HG03378 (cell line): ENCODE measurements around the gene PAK5.

ENCODE experiments used
- ATAC-seq: cut with Tn5 transposase; IDR thresholded peaks from one replicate; pipeline ENCODE4 v1.9.1; 2021; ENCODE audit warnings: mild to moderate bottlenecking, moderate library complexity; ENCODE audit not compliant: unreplicated experiment

Gene PAK5

DNA sequence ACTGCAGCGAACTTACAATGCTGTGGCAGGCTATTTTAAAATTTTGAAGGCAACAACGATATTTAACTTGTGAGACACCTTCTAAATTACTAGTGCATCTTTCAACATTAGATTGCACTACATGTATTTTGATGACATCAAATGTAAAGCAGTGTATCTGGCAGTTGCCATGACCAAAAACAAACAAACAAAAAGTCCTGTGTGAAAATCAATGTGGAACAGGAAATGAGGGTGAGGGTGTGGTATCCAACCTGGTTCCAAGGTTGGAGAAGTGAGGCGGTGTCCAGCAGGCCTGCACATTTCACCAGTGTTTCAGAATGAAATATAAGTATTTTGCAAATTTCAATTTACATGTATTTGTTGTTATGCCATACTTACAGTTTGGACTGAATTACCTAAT, 212.5 kb downstream of the PAK5 start:
- no peak for ATAC-seq

DNA sequence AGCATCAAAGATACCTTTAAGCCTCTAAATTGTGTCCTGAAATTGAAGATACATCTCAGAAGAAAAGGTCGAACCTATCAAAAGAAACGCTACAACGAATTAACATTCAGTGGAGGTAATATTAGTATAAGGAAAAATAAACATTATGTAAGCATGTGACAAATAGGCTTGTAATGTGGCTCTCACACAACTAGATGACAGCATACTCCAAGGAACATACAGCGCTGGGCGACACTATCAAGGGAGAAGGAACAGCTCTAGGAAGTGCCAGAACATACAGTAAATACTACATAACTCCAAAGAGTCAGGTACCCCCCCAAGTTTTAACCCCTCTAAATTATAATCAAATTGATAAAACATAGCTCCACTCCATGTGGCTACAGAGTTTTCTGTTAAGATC, 220.9 kb downstream of the PAK5 start:
- no peak for ATAC-seq

DNA sequence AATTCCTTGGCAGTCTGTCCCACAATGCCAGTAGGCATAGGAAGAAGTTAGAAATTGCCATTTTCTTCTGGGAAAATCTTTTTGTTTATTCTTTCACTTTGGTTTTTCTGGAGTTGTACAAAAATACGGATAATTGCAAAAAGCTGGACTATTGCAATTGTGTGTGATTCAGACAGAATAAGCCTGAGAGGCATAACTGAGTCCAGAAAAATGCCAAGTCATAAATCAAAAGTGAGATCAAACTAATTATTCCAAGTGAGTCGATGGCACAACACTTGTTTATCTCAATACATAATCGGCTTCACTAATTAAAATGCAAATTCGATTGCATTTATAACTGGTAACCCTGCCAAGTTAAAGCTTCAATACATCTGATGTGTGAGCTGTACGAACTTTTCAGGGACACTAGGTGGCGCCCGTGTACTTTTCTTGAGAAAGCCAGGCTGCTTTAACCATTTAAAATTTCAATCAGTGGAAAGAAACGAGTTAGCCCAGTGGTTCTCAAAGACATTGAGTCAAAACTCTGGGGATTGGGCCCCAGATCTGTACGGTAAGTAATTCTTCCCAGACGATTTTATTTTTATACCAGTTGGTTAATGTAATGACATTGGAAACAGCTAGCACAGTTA, 221.9 kb downstream of the PAK5 start:
- ATAC-seq: peak; percentile 48

DNA sequence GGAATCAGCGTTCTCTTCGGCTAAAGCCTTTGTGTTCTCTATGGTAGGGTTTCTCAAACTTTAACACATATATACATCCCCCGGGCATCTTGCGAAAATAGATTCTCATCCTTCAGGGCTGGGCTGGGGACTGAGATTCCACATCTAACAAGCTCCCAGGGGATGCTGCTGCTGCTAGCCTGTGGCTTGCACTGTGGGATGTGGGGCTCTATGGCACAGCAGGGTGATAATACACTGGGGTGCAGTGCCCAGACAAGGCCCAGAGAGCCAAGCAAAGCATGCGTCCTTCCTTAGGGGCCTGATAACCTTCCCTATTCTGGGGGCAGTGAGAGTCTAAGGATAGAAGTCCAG, 222.4 kb downstream of the PAK5 start:
- no peak for ATAC-seq

DNA sequence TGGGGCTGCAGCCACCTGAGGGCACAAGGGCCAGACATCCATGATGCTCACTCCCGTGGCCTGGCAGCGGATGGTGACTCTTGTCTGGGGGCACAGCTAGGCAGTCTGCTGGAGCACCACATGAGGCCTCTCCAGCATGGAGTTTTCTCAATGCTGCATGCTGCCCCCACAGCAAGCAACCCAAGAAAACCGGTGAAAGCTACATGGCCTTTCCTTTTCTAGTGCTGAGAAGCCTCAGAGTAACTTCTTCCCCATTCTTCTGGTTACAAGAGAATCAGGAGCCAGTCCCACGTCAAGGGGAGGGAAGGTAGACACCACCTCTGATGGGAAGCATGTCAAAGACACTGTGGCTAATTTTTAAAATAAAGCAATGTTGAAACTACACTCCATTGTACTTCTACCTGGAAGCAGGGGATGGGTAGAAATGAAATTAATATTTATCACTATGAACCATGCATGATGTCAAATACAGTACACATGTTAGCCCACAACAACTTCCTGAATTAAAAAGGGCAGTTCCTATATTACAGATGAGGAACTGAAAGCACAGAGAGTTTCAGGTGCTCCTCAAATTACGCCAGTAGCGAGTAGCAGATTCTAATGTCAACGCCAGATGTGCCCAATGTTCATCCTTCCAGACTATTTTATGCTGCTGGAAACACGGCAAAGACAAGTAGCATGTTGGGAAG, 223.0 kb downstream of the PAK5 start:
- ATAC-seq: peak; percentile 99

DNA sequence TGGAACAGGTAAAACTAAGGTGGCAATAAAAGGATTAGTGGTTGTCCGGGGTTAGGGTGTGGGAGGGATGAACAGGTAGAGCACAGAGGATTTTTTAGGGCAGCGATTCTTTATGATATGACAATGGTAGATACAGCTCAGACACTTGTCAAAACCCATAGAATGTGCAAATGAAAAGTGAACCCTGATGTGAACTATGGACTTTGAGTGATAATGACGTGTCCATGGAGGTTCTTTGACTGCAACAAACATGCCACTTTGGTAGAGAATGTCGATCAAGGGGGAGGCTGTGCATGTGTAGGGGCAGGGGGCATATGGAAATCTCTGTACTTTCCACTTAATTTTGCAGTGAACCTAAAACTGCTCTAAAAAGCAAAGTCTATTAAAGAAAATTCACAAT, 223.8 kb downstream of the PAK5 start:
- no peak for ATAC-seq

DNA sequence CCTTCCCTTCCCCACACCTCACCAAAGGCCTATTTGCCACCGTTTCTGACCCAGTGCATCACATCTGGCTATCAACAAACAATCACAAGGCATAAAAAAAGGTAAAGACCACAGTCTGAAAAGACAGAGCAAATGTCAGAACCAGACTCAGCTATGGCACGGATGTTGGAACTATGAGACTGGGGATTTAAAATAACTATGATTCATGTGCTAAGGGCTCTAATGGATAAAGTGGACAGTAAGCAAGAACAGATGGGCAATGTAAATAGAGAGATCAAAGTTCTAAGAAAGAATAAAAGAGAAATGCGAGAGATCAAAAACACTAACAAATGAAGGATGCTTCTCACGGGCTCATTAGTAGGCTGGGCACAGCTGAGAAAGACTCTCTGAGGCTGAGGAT, 225.0 kb downstream of the PAK5 start:
- ATAC-seq: no peak

DNA sequence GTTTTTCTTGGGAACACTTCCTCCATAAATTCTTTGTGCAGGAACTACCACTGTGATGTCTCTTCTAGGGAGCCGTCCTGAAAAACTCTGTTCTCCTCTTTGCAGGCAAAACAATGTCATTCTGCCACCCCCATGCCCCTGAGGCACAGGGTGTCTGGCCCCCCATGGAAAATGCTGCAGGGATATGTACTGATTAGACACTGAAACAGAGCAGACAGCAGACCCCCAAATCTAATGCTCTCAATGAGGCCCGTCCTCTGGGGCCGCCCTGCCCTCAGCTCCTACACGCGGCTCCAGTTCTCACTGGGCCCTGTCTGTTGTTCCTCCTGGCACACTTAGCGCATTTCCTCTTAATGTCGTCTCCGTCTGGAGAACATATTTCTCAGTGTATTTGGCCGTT, 227.0 kb downstream of the PAK5 start:
- no peak for ATAC-seq

DNA sequence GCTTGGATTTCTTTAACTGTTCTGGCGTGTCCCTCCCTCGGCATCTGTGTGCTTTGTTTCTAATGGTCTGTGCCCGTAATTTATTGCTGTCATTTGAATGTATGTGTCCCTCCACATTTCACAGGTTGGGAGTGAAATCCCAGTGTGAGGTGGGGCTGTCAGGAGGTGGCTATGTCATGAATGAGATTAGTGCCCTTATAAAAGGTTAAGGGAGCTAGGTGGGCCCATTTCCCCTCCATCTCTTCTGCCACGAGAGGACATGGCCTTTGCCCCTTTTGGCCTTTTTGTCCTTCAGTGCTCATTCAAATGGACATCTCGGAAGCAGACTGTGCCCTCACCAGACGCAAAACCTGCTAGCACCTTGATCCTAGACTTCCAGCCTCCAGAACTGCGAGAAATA, 228.2 kb downstream of the PAK5 start:
- no peak for ATAC-seq

DNA sequence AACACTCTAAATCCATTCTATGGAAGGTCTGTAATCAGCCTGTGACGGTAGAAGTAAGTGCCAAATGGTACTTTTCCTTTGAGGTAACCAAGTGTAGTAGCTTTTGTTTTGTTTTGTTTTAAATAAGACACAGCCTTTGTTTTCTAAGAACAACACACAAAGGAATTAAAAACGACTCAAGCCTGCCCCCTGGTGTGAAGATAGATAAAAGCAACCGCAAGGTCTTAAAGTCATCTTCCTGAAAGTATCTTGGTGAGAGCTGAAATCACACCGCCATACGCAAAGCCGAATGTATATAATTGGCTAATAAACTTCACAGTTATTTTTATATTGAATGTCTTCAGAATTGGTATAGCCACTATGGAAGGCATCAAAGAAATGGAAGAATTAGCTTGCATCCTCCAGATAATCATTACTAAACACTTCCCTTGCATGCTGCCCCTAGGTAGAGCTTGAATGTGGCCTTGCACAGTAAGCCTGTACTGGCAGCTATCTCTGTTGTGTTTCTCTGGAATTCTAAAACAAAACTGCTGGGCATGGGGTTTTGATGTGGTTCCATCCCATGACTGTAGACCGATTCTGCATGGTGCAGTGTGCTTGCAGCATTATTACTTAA, 228.9 kb downstream of the PAK5 start:
- ATAC-seq: peak; percentile 71

DNA sequence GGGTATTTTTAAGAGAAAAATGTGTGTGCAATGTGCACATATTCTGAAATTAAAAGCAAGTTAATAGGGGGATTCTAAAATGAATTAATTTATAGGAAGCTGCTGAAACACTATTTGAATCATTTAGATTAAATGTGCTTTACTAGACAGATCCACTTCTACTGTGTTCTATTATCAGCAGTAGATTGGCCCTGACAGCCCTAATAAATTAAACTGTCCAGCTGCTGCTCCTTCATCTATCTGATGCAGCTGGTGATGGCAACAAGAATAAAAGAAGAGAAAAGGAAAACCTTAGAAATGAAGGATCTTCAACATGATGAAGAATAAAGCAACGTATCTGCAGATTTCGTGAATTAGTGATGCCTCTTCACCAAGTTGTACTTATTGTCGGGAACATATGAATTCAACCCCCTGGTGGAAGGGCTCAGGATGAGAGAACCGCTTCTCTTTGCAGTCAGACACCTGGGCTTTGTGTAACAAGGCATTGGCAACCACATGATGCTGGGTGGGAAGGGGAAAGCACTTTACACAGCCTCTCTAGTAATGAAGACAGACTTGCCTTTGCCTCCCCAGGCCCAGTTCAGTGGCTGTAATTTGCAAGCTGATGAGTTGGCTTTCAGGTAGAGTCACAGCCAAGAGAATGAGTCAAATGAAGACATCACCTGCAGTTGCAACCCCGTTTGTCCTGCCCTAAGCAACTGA, 230.1 kb downstream of the PAK5 start:
- ATAC-seq: no peak

DNA sequence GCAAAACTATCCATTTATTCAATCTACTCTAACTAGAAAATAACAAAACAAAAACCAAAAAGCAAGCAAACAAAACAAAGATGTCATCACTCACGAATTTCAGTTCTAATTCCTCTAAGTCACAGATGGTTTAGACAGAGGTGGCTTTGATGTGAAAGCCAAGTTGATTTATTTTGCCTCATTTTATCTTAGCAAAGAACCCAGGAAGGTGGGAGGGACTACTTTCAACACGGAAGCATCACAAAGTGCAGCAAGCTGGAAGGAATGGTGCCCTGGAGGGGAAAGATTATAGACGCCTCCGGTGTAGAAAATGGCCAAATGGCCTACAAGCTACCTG, 236.1 kb downstream of the PAK5 start:
- ATAC-seq: no peak

DNA sequence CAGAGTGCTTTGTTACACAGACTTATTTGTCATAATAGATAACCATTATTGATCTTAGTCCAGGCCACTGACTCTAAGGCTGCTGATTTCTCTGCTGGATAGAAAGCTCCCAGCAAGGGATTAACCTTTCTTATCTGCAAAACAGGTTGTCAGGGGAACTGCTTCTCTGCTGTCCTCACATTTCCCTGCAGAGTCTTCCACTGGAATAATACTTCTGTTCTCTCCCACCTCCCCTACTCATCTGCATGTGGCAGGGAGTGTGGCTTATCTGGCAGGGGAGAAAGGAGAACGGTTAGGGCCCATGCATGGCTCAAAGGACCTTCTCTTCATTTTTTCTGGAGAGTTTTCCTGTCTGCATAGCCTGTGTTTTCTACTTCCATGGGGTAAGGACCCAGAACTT, 238.3 kb downstream of the PAK5 start:
- ATAC-seq: no peak

DNA sequence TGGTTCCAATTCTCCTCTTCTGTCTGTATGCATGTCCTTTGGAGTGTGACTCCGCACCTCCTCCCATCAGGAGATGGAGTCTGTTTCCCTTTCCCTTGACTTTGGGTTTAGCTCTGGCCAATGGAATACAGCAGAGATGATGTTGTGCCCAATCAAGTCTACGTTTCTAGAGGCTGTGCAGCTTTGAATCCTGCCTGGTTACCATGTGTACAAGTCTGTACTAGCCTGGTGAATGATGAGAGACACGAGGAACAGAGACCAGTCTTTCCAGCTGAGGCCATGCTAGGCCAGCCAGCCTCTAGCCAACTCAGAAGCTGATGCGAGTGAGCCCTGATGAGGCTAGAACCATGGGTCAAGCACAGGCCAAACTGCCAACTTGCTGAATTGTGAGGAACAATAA, 241.3 kb downstream of the PAK5 start:
- ATAC-seq: no peak

DNA sequence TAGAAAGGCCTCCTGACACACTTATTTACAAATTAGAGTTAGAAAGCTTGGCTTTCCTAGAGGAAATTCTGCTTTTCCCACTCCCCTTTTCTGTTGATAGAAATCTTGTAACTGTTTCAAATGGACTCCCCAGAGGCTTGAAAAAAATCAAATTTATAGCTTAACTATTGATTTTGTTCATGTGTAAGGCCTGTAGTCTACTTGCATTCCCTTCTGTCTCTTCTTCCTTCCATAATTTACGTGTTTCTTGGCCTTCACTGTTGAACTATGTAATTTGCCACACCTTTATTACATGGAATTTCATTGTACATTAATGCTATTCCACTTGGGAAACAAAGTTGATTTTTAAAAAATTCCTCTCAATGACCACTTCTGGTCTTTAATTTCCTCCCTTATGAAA, 243.1 kb downstream of the PAK5 start:
- ATAC-seq: no peak

DNA sequence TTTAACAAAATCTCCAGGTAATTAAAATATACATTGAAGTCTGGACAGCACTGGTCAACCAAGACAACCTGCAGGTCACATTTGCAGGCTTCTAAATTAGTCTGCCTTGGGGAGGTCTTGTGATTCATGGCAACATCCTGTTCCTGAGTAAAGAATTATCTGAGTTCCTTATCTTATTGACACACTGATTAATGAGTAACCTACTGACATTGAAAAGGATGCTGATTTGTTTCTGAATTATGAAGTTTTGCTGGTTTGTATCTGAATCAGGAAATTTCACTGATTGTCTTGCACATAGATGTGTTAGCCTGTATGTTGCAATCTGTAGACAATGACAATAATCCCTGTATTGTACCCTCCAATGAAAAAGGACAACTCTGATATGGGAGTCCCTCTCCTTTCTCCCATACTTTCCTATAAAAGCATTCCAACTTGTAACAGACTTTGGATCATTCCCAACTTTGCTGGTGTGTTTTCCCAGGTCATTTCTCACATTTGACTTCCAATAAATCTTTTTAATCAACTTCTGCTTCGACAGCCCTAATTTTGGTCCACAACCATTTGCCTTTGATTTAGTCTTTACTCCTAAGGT, 244.5 kb downstream of the PAK5 start:
- no peak for ATAC-seq

DNA sequence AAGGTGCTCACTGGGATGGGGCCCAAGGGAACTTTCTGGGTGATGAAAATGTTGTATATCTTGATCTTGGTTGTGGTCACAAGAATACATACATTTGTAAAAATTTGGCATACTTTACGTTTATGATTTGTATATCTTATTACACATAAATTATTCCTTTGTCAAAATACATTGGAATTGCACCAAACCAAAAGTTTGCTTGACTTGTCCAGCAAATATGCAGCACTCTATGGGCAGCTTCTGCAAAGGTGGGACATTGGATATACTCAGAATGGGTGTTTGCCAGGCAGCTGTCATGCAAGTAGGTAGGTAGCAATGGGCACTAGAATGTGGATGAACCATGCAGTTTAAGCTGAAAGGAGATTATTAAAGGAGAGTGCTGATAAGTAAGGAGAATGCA, 246.5 kb downstream of the PAK5 start:
- ATAC-seq: no peak

DNA sequence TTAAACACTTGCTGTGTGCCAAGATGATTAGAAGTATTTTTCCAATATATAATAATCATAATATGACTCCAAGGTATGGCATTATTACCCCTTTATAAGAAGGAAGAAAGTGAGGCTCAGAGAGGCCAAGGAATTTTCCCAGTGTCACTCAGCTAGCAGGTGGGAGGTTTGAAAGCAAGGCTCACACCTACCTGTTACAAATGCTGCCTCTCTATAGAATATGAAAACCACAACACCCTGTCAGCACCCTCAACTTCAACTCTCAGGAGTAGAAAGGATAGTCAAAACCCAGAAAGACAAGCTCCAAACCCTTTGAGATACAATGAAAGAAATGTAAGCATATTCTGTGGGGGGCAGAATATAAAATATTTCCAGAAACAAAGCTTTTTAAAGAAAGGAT, 247.8 kb downstream of the PAK5 start:
- ATAC-seq: no peak

DNA sequence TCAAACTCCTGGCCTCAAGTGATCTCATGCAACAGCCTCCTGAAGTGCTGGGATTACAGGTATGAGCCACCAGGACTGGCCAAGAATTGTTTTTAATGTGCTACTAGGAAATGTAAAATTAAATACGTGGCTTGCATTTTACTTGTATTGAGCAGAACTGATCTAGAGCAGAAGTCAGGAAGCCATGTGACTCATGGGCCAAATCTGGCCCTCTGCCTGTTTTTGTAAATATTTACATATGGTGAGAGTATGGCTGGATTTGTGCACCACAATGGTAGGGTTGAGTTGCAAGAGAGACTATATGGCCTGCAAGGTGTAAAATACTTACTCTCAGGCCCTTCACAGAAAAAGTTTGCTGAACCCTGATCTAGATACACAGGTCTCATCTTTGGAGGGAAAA, 248.7 kb downstream of the PAK5 start:
- ATAC-seq: no peak

DNA sequence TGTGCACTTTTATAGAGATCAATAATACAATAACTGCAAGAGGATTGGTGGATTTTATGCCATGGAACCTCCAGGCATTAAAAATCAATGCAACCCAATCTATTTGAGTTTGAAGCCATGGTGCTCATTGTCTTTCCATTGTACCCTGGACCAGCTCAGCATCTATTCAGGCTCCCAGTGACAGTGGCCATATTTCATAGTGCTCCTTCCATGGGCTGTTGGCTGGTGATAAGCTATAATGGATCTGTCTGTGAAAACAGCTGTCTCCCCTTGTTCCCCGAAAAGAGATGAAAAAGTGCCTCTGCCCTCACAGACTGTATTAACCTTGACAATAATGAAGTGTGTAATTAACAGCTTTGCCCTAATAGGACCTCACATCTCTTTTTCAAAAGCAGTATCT, 250.2 kb downstream of the PAK5 start:
- ATAC-seq: no peak

DNA sequence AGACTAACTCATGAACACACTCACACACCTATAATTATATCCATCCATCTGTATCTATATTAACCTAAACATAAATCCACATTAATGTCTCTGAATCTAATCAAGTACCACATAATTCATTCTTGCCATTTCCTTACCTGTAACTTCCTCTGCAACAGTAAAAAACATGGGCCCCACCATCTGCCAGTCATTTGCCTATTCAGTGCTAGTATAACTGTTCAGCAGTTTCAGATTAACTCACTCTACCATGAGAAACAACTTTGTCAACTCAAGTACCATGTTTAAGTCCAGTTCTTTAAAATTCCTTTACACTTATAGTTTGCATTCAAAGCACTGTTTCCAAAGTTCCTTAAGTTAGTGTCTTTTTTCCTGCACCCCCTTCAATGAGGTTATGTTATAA, 255.7 kb downstream of the PAK5 start:
- ATAC-seq: no peak

DNA sequence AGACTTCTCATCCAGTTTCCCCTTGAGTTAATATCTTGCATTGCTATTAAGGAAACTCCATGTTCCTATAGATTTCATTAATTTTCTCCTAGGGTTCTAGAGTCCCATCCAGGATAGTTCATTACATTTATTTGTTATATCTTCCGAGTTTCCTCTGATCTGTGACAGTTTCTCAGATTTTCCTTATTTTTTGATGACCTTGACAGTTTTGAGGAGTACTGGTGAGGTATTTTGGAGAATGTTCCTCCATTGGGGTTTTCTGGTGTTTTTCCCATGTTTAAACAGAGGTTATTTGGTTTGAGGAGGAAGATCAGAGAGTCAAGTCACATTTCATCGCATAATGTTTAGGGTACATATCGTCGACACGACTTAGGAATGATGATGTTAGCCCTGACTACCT, 256.7 kb downstream of the PAK5 start:
- ATAC-seq: no peak
